22Rv1 (cell line): ENCODE measurements around the gene STAC.

ENCODE experiments used
- H3K27ac ChIP-seq: fragments of 450-650 bp; 2 replicates; pipeline ENCODE4 v1.5.1; 2017
- ZFX ChIP-seq: fragments of 450-650 bp; IDR thresholded peaks from 2 replicates; pipeline ENCODE4 v1.6.1; 2017; ENCODE audit warnings: antibody characterized with exemption, borderline replicate concordance
- TF ChIP-seq, protein P1 (sequence below): fragments of 450-650 bp; IDR thresholded peaks from 2 replicates; pipeline ENCODE4 v1.5.1; 2017; ENCODE audit warnings: mild to moderate bottlenecking

The STAC gene

DNA sequence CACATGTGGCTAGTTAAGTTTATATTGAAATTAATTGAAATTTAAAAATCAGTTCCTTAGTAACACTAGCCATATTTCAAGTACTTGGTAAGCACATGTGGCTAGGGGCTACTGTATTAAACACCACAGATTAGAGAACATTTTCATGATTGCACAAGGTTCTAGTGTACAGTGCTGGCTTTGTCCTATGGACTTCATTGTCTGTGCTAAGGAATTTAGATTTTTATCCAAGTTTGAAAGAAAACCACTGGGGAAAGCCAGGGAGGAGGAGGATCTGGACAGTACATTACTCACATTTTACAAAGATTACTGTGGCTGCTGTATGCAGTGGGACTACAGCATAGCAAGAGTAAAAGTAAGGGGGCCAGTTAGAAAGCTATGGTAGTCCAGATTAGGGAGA lies 13.9 kb downstream of the STAC start:
- no peak for TF ChIP-seq ZFX
- TF ChIP-seq, protein P1, sequence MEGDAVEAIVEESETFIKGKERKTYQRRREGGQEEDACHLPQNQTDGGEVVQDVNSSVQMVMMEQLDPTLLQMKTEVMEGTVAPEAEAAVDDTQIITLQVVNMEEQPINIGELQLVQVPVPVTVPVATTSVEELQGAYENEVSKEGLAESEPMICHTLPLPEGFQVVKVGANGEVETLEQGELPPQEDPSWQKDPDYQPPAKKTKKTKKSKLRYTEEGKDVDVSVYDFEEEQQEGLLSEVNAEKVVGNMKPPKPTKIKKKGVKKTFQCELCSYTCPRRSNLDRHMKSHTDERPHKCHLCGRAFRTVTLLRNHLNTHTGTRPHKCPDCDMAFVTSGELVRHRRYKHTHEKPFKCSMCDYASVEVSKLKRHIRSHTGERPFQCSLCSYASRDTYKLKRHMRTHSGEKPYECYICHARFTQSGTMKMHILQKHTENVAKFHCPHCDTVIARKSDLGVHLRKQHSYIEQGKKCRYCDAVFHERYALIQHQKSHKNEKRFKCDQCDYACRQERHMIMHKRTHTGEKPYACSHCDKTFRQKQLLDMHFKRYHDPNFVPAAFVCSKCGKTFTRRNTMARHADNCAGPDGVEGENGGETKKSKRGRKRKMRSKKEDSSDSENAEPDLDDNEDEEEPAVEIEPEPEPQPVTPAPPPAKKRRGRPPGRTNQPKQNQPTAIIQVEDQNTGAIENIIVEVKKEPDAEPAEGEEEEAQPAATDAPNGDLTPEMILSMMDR = no peak
- H3K27ac ChIP-seq = no peak overlapping the region

DNA sequence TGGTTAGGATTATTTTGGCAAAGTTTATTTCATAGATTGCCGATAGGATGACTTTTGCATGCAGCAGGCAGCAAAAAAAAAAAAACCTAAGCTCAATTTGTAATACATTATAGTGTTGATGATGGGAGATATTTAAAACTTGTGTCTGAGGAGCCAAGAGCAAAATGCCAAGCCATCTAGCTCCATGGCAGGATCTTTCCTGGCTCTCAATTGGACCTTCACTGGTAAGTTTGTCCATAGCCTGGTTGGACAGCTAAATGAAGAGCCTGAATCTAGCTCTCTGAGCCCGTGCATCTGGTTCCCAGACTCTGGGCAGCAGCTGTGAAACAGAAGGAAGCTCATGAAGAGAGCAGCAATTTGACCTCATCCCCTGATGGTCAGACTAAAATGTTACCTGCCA lies 17.5 kb downstream of the STAC start:
- TF ChIP-seq, protein P1 = no peak
- no peak for TF ChIP-seq ZFX
- H3K27ac ChIP-seq = no peak overlapping the region

DNA sequence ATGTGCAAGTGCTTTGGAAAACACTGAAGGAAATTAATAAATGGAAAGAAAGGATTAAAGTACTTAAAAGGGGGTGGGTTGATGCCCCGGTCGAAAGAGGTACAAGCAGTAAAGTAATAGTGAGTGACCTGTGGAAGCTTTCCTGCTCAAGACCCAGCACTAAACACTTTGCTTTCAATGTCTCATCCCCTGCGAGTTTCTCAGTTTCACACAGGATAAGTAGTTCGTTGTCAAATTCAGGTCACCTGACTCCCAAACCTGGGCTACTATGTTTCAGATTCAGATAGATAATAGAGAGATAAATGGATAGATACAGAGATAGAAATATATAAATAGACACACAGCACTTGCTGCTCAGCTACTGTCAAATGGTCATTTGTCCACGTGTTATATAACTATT lies 19.6 kb downstream of the STAC start:
- TF ChIP-seq, protein P1 = no peak
- no peak for TF ChIP-seq ZFX
- H3K27ac ChIP-seq = no peak overlapping the region

DNA sequence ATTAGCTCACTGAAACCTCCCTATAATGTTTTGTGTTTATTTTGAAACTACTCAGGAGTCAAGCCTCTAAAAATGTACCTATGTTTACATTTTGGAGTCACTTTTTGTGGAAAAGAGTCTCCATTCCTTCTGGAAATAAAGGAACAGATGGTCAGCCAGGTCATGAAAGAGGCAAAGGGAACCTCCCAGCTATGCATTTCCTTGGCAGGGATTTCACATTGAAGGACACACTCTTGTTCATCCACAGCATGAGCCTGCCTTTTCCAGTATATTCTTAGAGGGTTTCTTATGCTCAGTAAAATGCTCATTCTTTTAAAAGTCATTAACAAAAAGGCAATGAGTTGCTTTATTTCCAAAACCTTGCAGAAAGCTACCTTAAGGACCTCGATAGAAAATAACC lies 20.8 kb downstream of the STAC start:
- H3K27ac ChIP-seq = no peak overlapping the region
- no peak for TF ChIP-seq ZFX
- TF ChIP-seq, protein P1 = no peak

DNA sequence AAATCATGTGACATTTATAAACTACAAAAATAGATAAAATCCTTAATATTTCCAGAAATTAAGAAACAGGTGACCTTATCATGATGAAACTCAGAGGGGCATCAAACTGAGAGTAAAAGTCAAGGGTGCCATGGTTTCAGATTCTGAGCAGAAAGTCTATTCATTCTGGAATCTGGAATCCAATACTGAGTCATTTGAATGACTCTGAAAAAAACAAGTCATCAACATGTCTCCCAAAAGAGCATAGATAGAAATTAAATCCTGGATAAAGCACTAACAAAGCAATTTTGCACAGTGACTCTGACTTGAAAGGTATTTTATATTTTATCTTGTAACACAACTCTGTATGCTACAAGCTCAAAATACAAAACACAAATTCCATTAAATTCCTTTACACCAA lies 23.4 kb downstream of the STAC start:
- TF ChIP-seq, protein P1 = no peak
- no peak for TF ChIP-seq ZFX
- H3K27ac ChIP-seq = no peak overlapping the region

DNA sequence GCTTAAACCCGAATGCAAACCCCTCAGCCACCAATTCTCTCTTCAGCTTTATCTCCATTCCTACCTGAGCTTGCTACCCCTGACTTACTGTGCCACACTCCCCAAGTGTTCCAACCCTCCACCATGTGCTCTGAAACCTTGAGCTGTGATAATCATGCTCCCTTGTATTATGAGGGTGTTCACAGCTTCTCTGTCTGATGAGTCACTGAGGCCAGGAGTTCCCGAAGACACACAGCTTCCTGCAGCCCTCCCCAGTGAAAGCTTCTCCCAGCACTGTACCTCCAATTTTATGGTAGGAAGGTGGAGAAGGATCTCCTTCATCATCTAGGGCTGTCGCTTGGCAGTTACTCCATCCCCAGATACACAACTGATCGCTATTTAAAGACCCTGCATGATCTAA lies 24.9 kb downstream of the STAC start:
- H3K27ac ChIP-seq = no peak overlapping the region
- TF ChIP-seq ZFX = no peak

DNA sequence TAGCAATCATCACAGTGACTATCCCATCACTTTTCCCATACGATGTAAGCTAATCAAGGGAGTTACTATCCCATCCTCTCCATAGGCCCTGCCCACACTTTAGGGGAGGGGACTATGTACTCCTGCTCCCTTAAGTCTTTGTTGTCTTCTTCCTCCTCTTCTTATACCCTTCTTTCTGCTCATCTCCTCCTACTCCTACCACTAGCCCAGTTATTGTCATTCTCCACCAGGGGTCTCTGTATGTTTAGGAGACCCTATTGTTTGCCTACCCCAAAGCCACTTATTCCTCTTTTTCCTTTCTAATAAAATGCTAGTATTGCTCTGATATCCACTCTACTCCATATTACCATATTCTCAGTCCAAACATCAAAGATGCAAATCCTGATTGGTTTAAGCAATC lies 27.8 kb downstream of the STAC start:
- no peak overlapping the region for H3K27ac ChIP-seq
- TF ChIP-seq ZFX = no peak
- TF ChIP-seq, protein P1 = no peak

DNA sequence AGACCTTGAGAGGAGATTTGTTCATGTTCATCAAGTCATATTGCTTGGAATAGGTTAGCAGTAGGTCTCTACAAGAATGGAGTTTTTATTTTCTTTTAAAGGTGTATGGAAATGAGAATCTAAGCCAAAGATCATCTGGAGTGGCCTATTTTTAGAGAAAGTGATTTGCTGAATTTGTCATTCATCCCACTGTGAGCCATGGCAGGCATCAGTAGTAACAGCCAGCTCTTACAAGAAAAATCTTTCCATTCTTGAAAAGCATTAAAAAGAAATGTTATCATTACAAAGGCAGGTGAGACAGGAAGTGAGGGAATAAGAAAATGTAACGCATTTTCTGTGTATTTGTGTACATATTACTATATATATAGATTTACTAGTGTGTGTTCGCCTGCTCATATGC lies 29.6 kb downstream of the STAC start:
- TF ChIP-seq, protein P1 = no peak
- no peak for TF ChIP-seq ZFX
- no peak overlapping the region for H3K27ac ChIP-seq
